KOPT-K1 (cell line): Measurements from ENCODE around the gene FPR2.

Experiments used
- H3K27ac ChIP-seq: fragments of 200-600 bp; sonication (generic); 2 replicates; pipeline ENCODE4 v1.5.1; 2016; ENCODE audit warnings: antibody characterized with exemption, mild to moderate bottlenecking, low read depth, low read length; ENCODE audit not compliant: poor library complexity, severe bottlenecking
- H3K36me3 ChIP-seq: fragments of 200-600 bp; sonication (generic); 2 replicates; pipeline ENCODE4 v1.5.1; 2017; ENCODE audit warnings: antibody characterized with exemption, mild to moderate bottlenecking, low read length, moderate library complexity; ENCODE audit not compliant: insufficient read depth
- H3K9me3 ChIP-seq: fragments of 200-600 bp; sonication (generic); 2 replicates; pipeline ENCODE4 v1.5.1; 2017; ENCODE audit warnings: antibody characterized with exemption, low read length, mild to moderate bottlenecking; ENCODE audit not compliant: insufficient read depth, poor library complexity, severe bottlenecking

The FPR2 gene

GRCh38 chr19:51786646-51787494, 25.9 kb downstream of the FPR2 start:
- H3K36me3 ChIP-seq = no peaks in the 10 kb centered on the region
- no peak overlapping the region for H3K27ac ChIP-seq

GRCh38 chr19:51788029-51788428, 27.0 kb downstream of the FPR2 start:
- H3K9me3 ChIP-seq = no peaks in the 10 kb centered on the region
- no peaks in the 10 kb centered on the region for H3K36me3 ChIP-seq
- no peak overlapping the region for H3K27ac ChIP-seq

More at GRCh38 chr19:51786646-51787494, 25.9 kb downstream of the FPR2 start:
- H3K9me3 ChIP-seq = no peaks in the 10 kb centered on the region

GRCh38 chr19:51789061-51789795, 28.2 kb downstream of the FPR2 start:
- no peaks in the 10 kb centered on the region for H3K36me3 ChIP-seq
- no peak overlapping the region for H3K27ac ChIP-seq
- no peaks in the 10 kb centered on the region for H3K9me3 ChIP-seq

GRCh38 chr19:51792932-51793331, 32.0 kb downstream of the FPR2 start:
- Histone ChIP-seq H3K36me3 (no peaks in the 10 kb centered on the region), H3K9me3 (no peaks in the 10 kb centered on the region), H3K27ac (no peak overlapping the region)

GRCh38 chr19:51793994-51794393, 33.0 kb downstream of the FPR2 start:
- Histone ChIP-seq H3K27ac (no peak overlapping the region), H3K36me3 (no peaks in the 10 kb centered on the region), H3K9me3 (peaks cover 3% of the 10 kb centered on the region)

GRCh38 chr19:51794885-51795490, 34.0 kb downstream of the FPR2 start, which contains the start of gene FPR3:
FPR3 (plus strand) TSS chr19:51795157; CDS start chr19:51823749, 28,592 bp downstream.
- H3K9me3 ChIP-seq = peaks cover 13% of the 10 kb centered on the region
- H3K27ac ChIP-seq = no peak within 1 kb of the TSS
- no peaks in the 10 kb centered on the region for H3K36me3 ChIP-seq

- Histone ChIP-seq H3K27ac (no peak overlapping the region), H3K9me3 (peaks cover 19% of the 10 kb centered on the region), H3K36me3 (no peaks in the 10 kb centered on the region)
These were observed 35.3 kb downstream of the FPR2 start for GRCh38 chr19:51796195-51796679.

GRCh38 chr19:51797480-51797879, 36.5 kb downstream of the FPR2 start:
- H3K9me3 ChIP-seq = peaks cover 19% of the 10 kb centered on the region
- H3K27ac ChIP-seq = no peak overlapping the region
- H3K36me3 ChIP-seq = no peaks in the 10 kb centered on the region

- Histone ChIP-seq H3K27ac (no peak overlapping the region), H3K36me3 (no peaks in the 10 kb centered on the region), H3K9me3 (peaks cover 19% of the 10 kb centered on the region)
These were observed 37.1 kb downstream of the FPR2 start for GRCh38 chr19:51798062-51798461.

GRCh38 chr19:51799034-51799773, 38.2 kb downstream of the FPR2 start:
- Histone ChIP-seq H3K9me3 (peaks cover 19% of the 10 kb centered on the region), H3K36me3 (no peaks in the 10 kb centered on the region), H3K27ac (no peak overlapping the region)

GRCh38 chr19:51799774-51800472, 38.9 kb downstream of the FPR2 start:
- Histone ChIP-seq H3K36me3 (no peaks in the 10 kb centered on the region), H3K27ac (no peak overlapping the region), H3K9me3 (peaks cover 24% of the 10 kb centered on the region)

GRCh38 chr19:51800473-51801244, 39.7 kb downstream of the FPR2 start:
- Histone ChIP-seq H3K27ac (no peak overlapping the region), H3K9me3 (peaks cover 31% of the 10 kb centered on the region), H3K36me3 (no peaks in the 10 kb centered on the region)

GRCh38 chr19:51802775-51803174, 41.8 kb downstream of the FPR2 start:
- Histone ChIP-seq H3K36me3 (no peaks in the 10 kb centered on the region), H3K27ac (no peak overlapping the region), H3K9me3 (peaks cover 32% of the 10 kb centered on the region)
